MCF 10A (cell line): ENCODE measurements around the gene DNTT. TPM values are rescaled to one million over a fixed set of nuclear protein-coding genes. Genes with fewer than 3 reads are reported as not detected.

Experiments used
- BruUV-seq: library from RNA; stranded (reverse); fragments of 400-500 nt; replicated peaks from 2 replicates; lab custom pipeline; 2021; lab: Mats Ljungman, UMichigan
- CTCF ChIA-PET: fragments of 300-600 bp; sonication (Branson Sonifier 250); formaldehyde crosslinking; extraction: SDS; loops from one replicate; lab custom pipeline; 2021; ENCODE audit warnings: antibody characterized with exemption, inconsistent platforms; lab: Yijun Ruan, JAX
- POLR2A ChIA-PET: fragments of 300-600, 350-650 bp; sonication (Branson Sonifier 250); formaldehyde crosslinking; extraction: SDS; loops from one replicate; lab custom pipeline; 2020; ENCODE audit warnings: antibody characterized with exemption, inconsistent platforms; lab: Yijun Ruan, JAX
- DNase-seq: peaks from one replicate; pipeline ENCODE4 v3.0.0-alpha.2; 2018; ENCODE audit not compliant: unreplicated experiment
- H3K27ac Mint-ChIP-seq: one replicate; pipeline ENCODE4 v1.8.0; 2022; ENCODE audit warnings: mild to moderate bottlenecking, low read depth, mixed read lengths; ENCODE audit not compliant: unreplicated experiment
- H3K27me3 Mint-ChIP-seq: one replicate; pipeline ENCODE4 v1.8.0; 2022; ENCODE audit warnings: mixed read lengths; ENCODE audit not compliant: insufficient read depth, unreplicated experiment
- H3K36me3 Mint-ChIP-seq: one replicate; pipeline ENCODE4 v1.8.0; 2022; ENCODE audit warnings: mild to moderate bottlenecking, moderate library complexity, mixed read lengths; ENCODE audit not compliant: insufficient read depth, unreplicated experiment
- H3K4me1 Mint-ChIP-seq: one replicate; pipeline ENCODE4 v1.8.0; 2022; ENCODE audit warnings: mixed read lengths; ENCODE audit not compliant: insufficient read depth, unreplicated experiment
- H3K4me3 Mint-ChIP-seq: one replicate; pipeline ENCODE4 v1.8.0; 2022; ENCODE audit warnings: mild to moderate bottlenecking, moderate library complexity, mixed read lengths; ENCODE audit not compliant: unreplicated experiment
- H3K9me3 Mint-ChIP-seq: one replicate; pipeline ENCODE4 v1.8.0; 2022; ENCODE audit warnings: mixed read lengths; ENCODE audit not compliant: unreplicated experiment
- intact Hi-C: fragments of 100-400 bp; cut with micrococcal nuclease; formaldehyde crosslinking; loops from 2 replicates; pipeline ENCODE4 v1.14.1; 2022
- total RNA-seq: library from RNA; stranded (reverse); gene quantifications from 2 replicates; pipeline ENCODE4 v1.2.3, GENCODE V29; 2022
- TF ChIP-seq, protein P1 (sequence below): fragments of 200-600 bp; IDR thresholded peaks from one replicate; pipeline ENCODE4 v1.8.0; 2022; ENCODE audit warnings: antibody characterized with exemption, mild to moderate bottlenecking; ENCODE audit not compliant: unreplicated experiment

DNTT gene
- total RNA-seq, 1 experiment from 2014 or later, result not detected

DNA sequence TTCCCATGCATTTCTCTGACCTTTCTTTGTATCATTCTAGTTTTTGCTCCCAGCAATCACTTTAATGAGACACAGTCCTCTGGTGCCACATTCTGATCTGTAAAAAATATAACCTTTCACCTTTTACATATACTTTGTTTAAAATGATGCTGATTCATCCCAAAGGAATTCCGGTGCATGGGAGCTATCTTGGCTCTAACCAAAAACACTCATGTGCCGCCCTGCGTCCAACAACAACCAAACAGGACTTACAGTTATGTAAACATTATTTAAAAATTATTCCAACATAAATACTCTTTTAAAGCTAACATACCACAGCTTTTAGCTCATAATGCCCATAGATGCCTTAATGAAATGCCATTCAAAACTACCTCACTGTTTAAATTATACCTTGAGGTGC lies 62.3 kb downstream of the DNTT start:
- TF ChIP-seq, protein P1, sequence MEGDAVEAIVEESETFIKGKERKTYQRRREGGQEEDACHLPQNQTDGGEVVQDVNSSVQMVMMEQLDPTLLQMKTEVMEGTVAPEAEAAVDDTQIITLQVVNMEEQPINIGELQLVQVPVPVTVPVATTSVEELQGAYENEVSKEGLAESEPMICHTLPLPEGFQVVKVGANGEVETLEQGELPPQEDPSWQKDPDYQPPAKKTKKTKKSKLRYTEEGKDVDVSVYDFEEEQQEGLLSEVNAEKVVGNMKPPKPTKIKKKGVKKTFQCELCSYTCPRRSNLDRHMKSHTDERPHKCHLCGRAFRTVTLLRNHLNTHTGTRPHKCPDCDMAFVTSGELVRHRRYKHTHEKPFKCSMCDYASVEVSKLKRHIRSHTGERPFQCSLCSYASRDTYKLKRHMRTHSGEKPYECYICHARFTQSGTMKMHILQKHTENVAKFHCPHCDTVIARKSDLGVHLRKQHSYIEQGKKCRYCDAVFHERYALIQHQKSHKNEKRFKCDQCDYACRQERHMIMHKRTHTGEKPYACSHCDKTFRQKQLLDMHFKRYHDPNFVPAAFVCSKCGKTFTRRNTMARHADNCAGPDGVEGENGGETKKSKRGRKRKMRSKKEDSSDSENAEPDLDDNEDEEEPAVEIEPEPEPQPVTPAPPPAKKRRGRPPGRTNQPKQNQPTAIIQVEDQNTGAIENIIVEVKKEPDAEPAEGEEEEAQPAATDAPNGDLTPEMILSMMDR, result no peak
- ChIA-PET POLR2A (no interaction called here), CTCF (interaction anchor here (0.6 to 3.1 kb wide), 6 partner anchors 8 to 307 kb away, joined by 3 to 26 read pairs (median 4); partner anchors contain the start of gene OPALIN)
- BruUV-seq, result no TSS peak
- intact Hi-C loops, result no loop called here
- Mint-ChIP-seq H3K27ac (no peak overlapping the region), H3K27me3 (no peaks in the 10 kb centered on the region), H3K9me3 (no peaks in the 10 kb centered on the region), H3K4me3 (no peak overlapping the region), H3K36me3 (no peaks in the 10 kb centered on the region), H3K4me1 (peaks cover 6% of the 10 kb centered on the region)
- peak; percentile 71 for DNase-seq

DNA sequence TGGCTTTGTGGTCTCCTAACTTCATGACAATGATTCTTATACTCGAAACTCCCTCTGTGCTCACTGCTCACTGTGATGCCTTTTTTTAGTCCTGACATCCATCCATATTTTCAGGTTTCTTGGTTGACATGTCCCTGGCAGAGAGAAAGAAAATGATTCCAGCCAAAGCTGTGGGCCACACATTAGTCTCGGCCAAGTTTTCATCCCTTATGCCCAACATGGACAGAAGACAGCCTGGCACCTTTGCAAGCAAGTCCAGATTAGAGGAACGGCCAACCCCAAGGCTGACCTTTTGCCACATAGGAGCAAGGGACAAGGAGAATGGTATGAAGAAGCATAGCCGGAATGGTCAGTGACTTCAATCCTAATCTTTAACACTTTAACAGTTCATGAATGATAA lies 63.2 kb downstream of the DNTT start:
- ChIA-PET CTCF (interaction anchor here (0.8 to 2.0 kb wide), 5 partner anchors 9 to 350 kb away, joined by 3 to 9 read pairs (median 4); partner anchors contain the start of gene OPALIN), POLR2A (no interaction called here)
- TF ChIP-seq, protein P1, result no peak
- H3K4me3 Mint-ChIP-seq, result no peak overlapping the region
- no peaks in the 10 kb centered on the region for H3K9me3 Mint-ChIP-seq
- no TSS peak for BruUV-seq
- intact Hi-C loops, result no loop called here
- H3K27me3 Mint-ChIP-seq, result no peaks in the 10 kb centered on the region
- H3K4me1 Mint-ChIP-seq, result peaks cover 6% of the 10 kb centered on the region
- H3K36me3 Mint-ChIP-seq, result no peaks in the 10 kb centered on the region
- no peak for DNase-seq
- no peak overlapping the region for H3K27ac Mint-ChIP-seq

DNA sequence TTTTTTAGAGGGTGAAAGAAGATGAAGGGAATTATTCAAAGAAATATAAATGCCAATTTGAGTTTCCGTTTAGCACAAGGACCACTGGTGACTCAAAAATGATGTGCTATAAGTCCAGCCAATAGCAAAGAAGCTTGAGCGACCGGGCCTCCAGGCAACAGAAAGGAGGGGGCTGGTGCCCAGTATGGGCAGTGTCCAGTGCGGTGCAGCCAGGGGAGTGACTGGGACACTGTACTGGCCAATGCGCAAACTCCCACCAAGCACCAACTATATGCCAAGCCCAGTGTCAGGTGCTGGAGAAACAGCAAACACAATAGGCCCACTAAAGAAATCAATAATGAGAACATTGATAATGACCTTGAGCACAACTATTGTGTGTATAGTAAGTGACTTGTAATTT lies 64.7 kb downstream of the DNTT start:
- no peaks in the 10 kb centered on the region for H3K9me3 Mint-ChIP-seq
- BruUV-seq, result no TSS peak
- intact Hi-C loops, result no loop called here
- TF ChIP-seq, protein P1, result no peak
- H3K27me3 Mint-ChIP-seq, result no peaks in the 10 kb centered on the region
- H3K27ac Mint-ChIP-seq, result no peak overlapping the region
- POLR2A ChIA-PET, result no interaction called here
- H3K4me3 Mint-ChIP-seq, result no peak overlapping the region
- H3K36me3 Mint-ChIP-seq, result no peaks in the 10 kb centered on the region
- no peak for DNase-seq
- H3K4me1 Mint-ChIP-seq, result peaks cover 6% of the 10 kb centered on the region
- CTCF ChIA-PET, result interaction anchor here (0.9 to 3.5 kb wide), 3 partner anchors 16 to 29 kb away, joined by 3 to 23 read pairs (median 5); no protein-coding TSS in a partner anchor

DNA sequence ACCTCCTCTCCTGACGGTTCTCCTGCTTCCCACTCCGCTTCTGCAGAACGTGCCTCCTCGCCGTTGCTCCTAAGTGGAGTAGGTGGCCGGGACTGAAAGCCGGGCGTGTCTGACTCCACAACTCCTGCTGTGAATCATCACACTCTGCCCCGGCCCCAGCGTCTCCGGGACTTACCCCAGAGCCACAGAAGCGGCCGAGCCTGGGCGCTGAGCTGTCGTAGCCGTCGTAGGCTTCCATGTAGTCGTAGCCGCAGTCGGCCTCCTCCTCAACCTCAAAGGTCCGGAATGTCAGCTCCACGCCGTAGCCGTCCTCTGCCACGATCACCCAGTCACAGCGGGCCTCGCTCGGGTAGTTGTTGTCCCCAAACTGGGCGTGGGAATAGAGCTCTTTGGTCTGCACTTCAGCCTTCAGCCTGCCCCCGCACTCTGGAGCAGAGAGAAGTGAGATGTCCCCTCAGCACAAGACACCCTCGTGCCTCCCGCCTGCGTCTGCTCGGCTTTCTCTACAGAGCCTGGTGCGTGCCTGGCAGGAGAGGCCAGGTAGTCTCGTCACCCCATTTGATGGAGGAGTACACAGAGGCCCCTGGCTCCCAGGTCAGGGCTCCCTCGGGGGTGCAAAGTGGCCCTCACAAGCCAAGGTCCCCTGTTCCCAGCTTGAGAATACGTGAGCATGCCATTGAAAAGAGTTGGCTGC lies 65.8 kb downstream of the DNTT start:
- H3K36me3 Mint-ChIP-seq, result no peaks in the 10 kb centered on the region
- no peaks in the 10 kb centered on the region for H3K27me3 Mint-ChIP-seq
- no peak overlapping the region for H3K27ac Mint-ChIP-seq
- ChIA-PET POLR2A (interaction anchor here (0.6 to 0.8 kb wide), 2 partner anchors 158 to 186 kb away, joined by 3 read pairs; no protein-coding TSS in a partner anchor), CTCF (interaction anchor here (0.6 to 3.5 kb wide), 35 partner anchors 8 to 865 kb away, joined by 3 to 34 read pairs (median 4); partner anchors contain the start of genes BLNK and OPALIN)
- no TSS peak for BruUV-seq
- peak; percentile 74 for DNase-seq
- intact Hi-C loops, result no loop called here
- H3K4me3 Mint-ChIP-seq, result no peak overlapping the region
- TF ChIP-seq, protein P1, result no peak
- no peaks in the 10 kb centered on the region for H3K9me3 Mint-ChIP-seq
- H3K4me1 Mint-ChIP-seq, result peaks cover 12% of the 10 kb centered on the region
